ENCODE measurements around the gene ACAP2. TPM values are rescaled to one million over a fixed set of nuclear protein-coding genes. Genes with fewer than 3 reads are reported as not detected.

The ACAP2 gene
- total and polyA plus RNA-seq, 2 donors (not counting 1 experiment from before 2014, with no cell fraction given): 33.7 to 86.5 TPM

DNA sequence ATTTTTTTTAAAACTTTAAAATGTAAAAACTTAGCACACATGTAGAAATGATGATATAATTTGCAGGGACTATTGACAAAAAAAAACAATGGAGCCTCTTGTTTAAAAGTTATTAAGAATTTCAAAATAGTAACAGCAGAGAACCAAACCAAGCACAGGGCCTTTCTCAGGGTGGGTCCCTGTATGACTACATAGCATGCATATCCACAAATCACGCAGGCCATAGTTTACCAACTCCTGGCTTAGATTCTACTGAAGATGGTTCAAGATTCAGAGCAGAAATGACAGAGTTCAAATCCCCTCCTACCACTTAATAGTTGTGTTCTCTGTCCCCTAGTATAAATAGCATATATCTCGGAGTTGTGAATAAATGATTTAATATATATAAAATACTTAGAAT is 19.0 kb downstream of the ACAP2 start:
- no peak for DNase-seq (ENCODE audit: low read depth in 2 of 2)
- TF ChIP-seq, protein P1, sequence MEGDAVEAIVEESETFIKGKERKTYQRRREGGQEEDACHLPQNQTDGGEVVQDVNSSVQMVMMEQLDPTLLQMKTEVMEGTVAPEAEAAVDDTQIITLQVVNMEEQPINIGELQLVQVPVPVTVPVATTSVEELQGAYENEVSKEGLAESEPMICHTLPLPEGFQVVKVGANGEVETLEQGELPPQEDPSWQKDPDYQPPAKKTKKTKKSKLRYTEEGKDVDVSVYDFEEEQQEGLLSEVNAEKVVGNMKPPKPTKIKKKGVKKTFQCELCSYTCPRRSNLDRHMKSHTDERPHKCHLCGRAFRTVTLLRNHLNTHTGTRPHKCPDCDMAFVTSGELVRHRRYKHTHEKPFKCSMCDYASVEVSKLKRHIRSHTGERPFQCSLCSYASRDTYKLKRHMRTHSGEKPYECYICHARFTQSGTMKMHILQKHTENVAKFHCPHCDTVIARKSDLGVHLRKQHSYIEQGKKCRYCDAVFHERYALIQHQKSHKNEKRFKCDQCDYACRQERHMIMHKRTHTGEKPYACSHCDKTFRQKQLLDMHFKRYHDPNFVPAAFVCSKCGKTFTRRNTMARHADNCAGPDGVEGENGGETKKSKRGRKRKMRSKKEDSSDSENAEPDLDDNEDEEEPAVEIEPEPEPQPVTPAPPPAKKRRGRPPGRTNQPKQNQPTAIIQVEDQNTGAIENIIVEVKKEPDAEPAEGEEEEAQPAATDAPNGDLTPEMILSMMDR (conservative IDR thresholded peaks at IDR 0.05 in 1 of 2, IDR thresholded peaks at IDR 0.05 in 1 of 2; ENCODE audit: low read depth in 1 of 2, low read length in 2 of 2): no peak
- no peak for TF ChIP-seq EZH2 (IDR thresholded peaks at IDR 0.05; ENCODE audit: low read length, missing control alignments)
- Histone ChIP-seq H2AFZ (ENCODE audit: low read length) (no peak overlapping the region), H3K9ac (ENCODE audit: insufficient read depth, low read length) (no peak overlapping the region), H3K27ac (ENCODE audit: insufficient read depth, low read length) (no peak overlapping the region), H3K4me1 (ENCODE audit: control insufficient read depth, extremely low read depth, insufficient read depth, low read length) (no peaks in the 10 kb centered on the region), H3K36me3 (ENCODE audit: control insufficient read depth, insufficient read depth, low read length) (no peaks in the 10 kb centered on the region), H3K4me2 (ENCODE audit: extremely low read depth, insufficient read depth, low read length) (no peak overlapping the region), H3K4me3 (replicated peaks in 1 of 4; ENCODE audit: control extremely low read depth in 1 of 4, insufficient read depth in 1 of 4, low read depth in 3 of 4, low read length in 4 of 4) (no peak overlapping the region), H3K27me3 (ENCODE audit: control insufficient read depth, insufficient read depth, low read length) (no peaks in the 10 kb centered on the region), H4K20me1 (ENCODE audit: control insufficient read depth, extremely low read depth, insufficient read depth, low read length) (no peaks in the 10 kb centered on the region), H3K79me2 (ENCODE audit: control insufficient read depth, insufficient read depth, low read length) (peaks cover 35% of the 10 kb centered on the region), H3K9me3 (ENCODE audit: control insufficient read depth, insufficient read depth, low read depth, low read length) (no peaks in the 10 kb centered on the region)

DNA sequence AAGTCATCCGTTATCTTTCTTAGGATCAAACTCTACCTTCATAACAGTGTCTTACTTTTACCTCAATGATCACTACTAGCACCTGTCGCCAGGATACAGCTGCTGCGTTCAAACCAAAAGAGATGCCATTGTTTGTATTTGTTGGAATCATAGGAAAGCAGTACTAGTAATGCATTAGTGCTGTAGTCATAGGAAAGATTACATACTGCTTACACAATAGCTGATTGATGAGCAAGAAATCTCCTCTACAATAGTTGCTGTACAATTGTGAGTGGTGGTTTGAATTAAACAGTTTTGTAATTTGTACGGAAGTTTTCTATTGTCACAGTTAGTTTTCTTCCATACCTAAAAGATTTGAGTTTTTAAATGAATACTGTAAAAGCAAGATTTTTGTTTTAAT is 21.4 kb downstream of the ACAP2 start:
- no peaks in the 10 kb centered on the region for H3K36me3 ChIP-seq (ENCODE audit: control insufficient read depth, insufficient read depth, low read length)
- no peak overlapping the region for H3K4me2 ChIP-seq (ENCODE audit: extremely low read depth, insufficient read depth, low read length)
- no peak overlapping the region for H3K4me3 ChIP-seq (replicated peaks in 1 of 4; ENCODE audit: control extremely low read depth in 1 of 4, insufficient read depth in 1 of 4, low read depth in 3 of 4, low read length in 4 of 4)
- no peak overlapping the region for H3K9ac ChIP-seq (ENCODE audit: insufficient read depth, low read length)
- H2AFZ ChIP-seq (ENCODE audit: low read length): no peak overlapping the region
- DNase-seq (ENCODE audit: low read depth in 2 of 2): peak; percentile 12 to 39
- H3K27me3 ChIP-seq (ENCODE audit: control insufficient read depth, insufficient read depth, low read length): no peaks in the 10 kb centered on the region
- H4K20me1 ChIP-seq (ENCODE audit: control insufficient read depth, extremely low read depth, insufficient read depth, low read length): no peaks in the 10 kb centered on the region
- H3K4me1 ChIP-seq (ENCODE audit: control insufficient read depth, extremely low read depth, insufficient read depth, low read length): no peaks in the 10 kb centered on the region
- no peak for TF ChIP-seq EZH2 (IDR thresholded peaks at IDR 0.05; ENCODE audit: low read length, missing control alignments)
- TF ChIP-seq, protein P1 (conservative IDR thresholded peaks at IDR 0.05 in 1 of 2, IDR thresholded peaks at IDR 0.05 in 1 of 2; ENCODE audit: low read depth in 1 of 2, low read length in 2 of 2): no peak
- peaks cover 27% of the 10 kb centered on the region for H3K79me2 ChIP-seq (ENCODE audit: control insufficient read depth, insufficient read depth, low read length)
- H3K9me3 ChIP-seq (ENCODE audit: control insufficient read depth, insufficient read depth, low read depth, low read length): no peaks in the 10 kb centered on the region
- H3K27ac ChIP-seq (ENCODE audit: insufficient read depth, low read length): no peak overlapping the region

DNA sequence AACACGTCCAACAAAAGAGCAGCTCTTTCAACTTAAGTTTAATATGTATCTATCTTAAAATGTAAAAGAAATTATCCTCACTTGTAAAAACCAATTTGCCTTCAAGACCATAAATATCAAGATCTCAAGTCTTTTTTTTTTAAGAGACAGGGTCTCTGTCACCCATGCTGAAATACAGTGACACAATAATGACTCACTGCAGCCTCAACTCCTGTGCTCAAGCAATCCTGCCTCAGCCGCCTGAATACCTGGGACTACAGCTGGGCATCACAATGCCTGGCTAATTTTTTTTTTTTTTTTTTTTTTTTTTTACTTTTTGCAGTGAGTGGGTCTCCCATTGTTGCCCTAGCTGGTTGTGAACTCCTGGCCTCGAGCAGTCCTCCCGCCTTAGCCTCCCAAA is 26.0 kb downstream of the ACAP2 start:
- H4K20me1 ChIP-seq (ENCODE audit: control insufficient read depth, extremely low read depth, insufficient read depth, low read length): no peaks in the 10 kb centered on the region
- DNase-seq (ENCODE audit: low read depth in 2 of 2): peak in 1 of 2 donors; percentile 14
- H3K4me2 ChIP-seq (ENCODE audit: extremely low read depth, insufficient read depth, low read length): no peak overlapping the region

More for the DNA sequence above, 26.0 kb downstream of the ACAP2 start:
- H3K27me3 ChIP-seq (ENCODE audit: control insufficient read depth, insufficient read depth, low read length): no peaks in the 10 kb centered on the region
- TF ChIP-seq EZH2 (IDR thresholded peaks at IDR 0.05; ENCODE audit: low read length, missing control alignments): no peak
- TF ChIP-seq, protein P1 (conservative IDR thresholded peaks at IDR 0.05 in 1 of 2, IDR thresholded peaks at IDR 0.05 in 1 of 2; ENCODE audit: low read depth in 1 of 2, low read length in 2 of 2): no peak
- no peaks in the 10 kb centered on the region for H3K9me3 ChIP-seq (ENCODE audit: control insufficient read depth, insufficient read depth, low read depth, low read length)
- H3K79me2 ChIP-seq (ENCODE audit: control insufficient read depth, insufficient read depth, low read length): peaks cover 31% of the 10 kb centered on the region
- H3K36me3 ChIP-seq (ENCODE audit: control insufficient read depth, insufficient read depth, low read length): no peaks in the 10 kb centered on the region
- no peak overlapping the region for H3K27ac ChIP-seq (ENCODE audit: insufficient read depth, low read length)
- H3K4me1 ChIP-seq (ENCODE audit: control insufficient read depth, extremely low read depth, insufficient read depth, low read length): no peaks in the 10 kb centered on the region
- H3K9ac ChIP-seq (ENCODE audit: insufficient read depth, low read length): no peak overlapping the region
- H3K4me3 ChIP-seq (replicated peaks in 1 of 4; ENCODE audit: control extremely low read depth in 1 of 4, insufficient read depth in 1 of 4, low read depth in 3 of 4, low read length in 4 of 4): no peak overlapping the region
- no peak overlapping the region for H2AFZ ChIP-seq (ENCODE audit: low read length)

All from fibroblast of lung (primary cell).